Stomach (tissue), 4 donors: Measurements from ENCODE around the gene PIWIL4.

Experiments used
- CTCF ChIP-seq, 7 experiments: fragments of 450-650 bp in 4 of 7; fragments of 200-600 bp in 3 of 7; sonication (generic) in 3 of 7; IDR thresholded peaks; one replicate each; pipeline ENCODE4 v1.5.1; 2016 to 2019; ENCODE audit warnings: antibody characterized with exemption in 7 of 7, control low read depth in 2 of 7, mild to moderate bottlenecking in 1 of 7
- POLR2A ChIP-seq, 4 donors: fragments of 450-650 bp; IDR thresholded peaks; one replicate each; pipeline ENCODE4 v1.6.1; 2016; ENCODE audit warnings: antibody characterized with exemption in 4 of 4, control low read depth in 2 of 4, mild to moderate bottlenecking in 1 of 4, moderate library complexity in 1 of 4
- POLR2AphosphoS5 ChIP-seq, 3 donors: sonication (generic); formaldehyde crosslinking; IDR thresholded peaks; one replicate each; pipeline ENCODE4 v1.6.1; 2016; ENCODE audit warnings: antibody characterized with exemption in 3 of 3

DNA sequence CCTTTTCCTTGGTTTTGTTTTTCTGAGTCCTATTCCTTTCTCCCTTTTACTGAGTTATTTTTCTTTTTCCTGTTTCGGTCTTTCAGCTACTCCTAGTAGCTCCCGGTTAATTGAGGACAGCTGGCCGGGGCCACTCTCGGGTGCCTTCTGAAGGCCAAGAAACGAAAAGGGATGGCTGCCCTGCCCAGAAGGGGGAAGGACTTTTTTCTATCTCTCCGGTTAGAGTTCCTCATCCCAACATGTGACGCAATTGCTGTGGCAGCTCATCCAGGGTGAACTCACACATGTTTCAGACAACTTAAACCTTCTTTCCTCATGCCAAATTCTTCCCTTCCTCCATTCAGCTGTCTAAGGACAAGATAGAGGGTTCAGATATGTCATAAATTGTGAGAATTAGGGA, 83.6 kb downstream of the PIWIL4 start:
- no peak for TF ChIP-seq CTCF (IDR thresholded peaks at IDR 0.05)
- TF ChIP-seq POLR2A (IDR thresholded peaks at IDR 0.05): no peak
- peak in 1 of 3 donors; percentile 7 for TF ChIP-seq POLR2AphosphoS5 (IDR thresholded peaks at IDR 0.05)
